ENCODE results near the gene PRR5.
A peak's percentile ranks its signal among the peaks of the same experiment; 100 is the strongest.

Gene PRR5

DNA sequence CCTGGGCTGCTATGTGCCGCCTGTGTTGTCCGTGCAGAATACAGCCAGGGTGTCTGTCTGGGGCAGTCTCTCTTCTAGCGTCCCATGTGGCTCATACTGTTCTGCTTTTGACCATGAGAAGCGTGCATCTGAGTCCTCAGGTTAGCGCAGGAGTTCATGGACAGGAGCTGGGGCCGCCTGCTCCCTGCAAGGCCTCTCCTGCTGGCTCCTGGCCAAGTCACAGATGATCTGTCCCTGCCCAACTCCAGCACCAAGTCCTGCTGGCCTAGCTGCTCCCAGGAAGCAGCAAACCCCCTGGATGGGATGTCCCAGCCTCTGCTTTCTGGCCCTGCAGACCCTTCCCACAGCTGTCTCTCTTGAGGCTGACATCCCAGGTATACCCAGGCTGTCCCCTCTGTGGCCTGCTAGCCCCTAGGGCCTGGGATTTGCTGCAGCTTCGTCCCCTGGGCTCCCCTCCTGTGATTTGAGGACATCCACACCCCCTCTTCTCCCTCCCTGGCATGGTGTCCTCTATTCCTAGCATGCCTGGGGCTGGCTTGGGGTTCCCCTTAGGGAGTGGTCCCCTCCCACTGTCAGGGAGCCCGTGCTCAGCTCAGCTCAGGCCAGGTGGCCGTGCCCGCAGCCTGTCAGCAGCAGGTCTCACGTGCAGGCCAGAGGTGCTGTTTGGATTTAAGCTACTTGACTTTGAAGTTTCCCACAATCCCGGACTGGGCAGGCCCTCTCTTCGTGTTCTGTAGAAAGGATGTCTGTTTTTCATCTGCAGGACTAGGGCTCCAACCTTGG, 17.8 kb downstream of the PRR5 start:
- no peak for DNase-seq

GRCh38 chr22:44721213-44721612, 19.2 kb downstream of the PRR5 start:
- no peak for DNase-seq

DNA sequence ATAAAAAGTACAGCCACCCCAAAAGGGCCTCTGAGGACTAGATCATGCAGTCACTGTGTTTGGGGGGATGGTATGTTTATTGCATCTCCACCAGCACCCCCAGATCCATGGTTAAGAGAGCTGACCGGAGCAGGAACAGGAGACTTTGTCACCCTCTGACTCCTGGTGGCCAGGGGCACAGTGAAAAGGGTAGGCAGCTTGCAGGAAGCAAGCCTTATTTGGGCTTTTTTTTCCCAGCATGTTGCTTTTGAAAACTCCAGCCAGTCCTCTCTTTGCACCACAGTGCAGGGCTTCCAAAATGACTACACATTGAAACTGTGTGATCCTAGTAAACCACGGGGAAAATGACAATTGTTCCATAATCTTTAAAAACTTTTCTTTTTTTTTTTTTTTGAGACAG, 20.6 kb downstream of the PRR5 start:
- no peak for DNase-seq

GRCh38 chr22:44723801-44724200, 21.8 kb downstream of the PRR5 start:
- no peak for DNase-seq

- DNase-seq = no peak
Measured at GRCh38 chr22:44724416-44724815, 22.4 kb downstream of the PRR5 start.

DNA sequence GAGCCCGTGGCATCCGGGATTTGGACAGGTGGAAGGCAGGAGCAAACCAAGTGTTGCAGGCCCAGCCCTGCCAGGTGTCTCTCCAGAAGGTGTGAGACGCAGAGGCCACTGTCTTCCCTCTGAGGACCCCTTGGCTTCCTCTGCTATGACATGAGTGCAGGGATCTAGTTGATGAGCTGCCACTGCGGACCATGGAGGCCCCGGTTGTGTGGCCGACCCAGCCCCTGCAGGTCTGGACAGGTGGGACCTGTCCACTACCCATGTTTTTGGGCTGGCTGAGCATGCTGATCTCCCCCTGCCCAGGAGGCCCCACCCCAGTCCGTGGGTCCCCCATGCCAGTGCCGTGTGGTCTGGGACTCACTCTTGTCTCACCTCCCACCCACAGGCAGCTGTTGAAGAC, 22.9 kb downstream of the PRR5 start:
- DNase-seq = no peak

- DNase-seq = no peak
Measured at GRCh38 chr22:44726439-44726838, 24.4 kb downstream of the PRR5 start.

DNA sequence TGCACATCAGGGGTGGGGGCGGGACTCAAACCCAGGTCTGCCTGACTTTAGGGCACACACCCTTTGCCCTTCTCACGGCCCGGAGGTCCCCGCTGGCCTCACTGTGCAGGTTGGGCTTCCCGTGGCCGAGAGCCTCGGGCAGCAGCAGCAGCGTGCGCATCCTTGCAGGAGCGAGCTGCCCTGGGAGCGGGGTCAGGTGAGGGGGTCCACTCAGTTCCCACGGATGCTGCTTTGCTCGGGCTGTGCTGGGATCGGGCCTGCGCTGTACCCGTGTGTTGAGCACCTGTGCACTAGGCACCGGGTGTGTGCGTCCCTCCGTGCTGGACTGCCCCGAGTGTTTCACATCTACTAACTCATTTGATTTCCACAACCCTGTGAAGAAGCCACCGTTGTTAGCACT, 25.1 kb downstream of the PRR5 start:
- no peak for DNase-seq

DNA sequence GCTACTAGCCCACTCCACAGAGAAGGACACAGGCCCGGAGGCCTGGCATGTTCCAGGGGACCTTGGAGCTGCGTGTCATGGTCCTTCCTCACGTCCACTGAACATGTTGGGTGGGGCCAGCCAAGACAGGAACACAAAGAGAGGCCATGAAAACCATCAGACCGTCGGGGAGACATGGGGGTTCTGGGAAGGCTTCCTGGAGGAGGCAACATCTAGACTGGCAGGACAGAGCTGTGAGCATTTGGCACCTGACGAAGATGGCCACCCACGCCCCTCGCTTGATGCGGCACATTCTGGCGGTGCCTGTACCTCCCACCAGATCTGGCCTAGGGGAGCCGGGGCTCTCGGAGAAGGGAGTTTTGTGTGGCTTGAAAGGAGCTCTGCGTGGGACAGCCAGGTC, 25.7 kb downstream of the PRR5 start:
- no peak for DNase-seq

DNA sequence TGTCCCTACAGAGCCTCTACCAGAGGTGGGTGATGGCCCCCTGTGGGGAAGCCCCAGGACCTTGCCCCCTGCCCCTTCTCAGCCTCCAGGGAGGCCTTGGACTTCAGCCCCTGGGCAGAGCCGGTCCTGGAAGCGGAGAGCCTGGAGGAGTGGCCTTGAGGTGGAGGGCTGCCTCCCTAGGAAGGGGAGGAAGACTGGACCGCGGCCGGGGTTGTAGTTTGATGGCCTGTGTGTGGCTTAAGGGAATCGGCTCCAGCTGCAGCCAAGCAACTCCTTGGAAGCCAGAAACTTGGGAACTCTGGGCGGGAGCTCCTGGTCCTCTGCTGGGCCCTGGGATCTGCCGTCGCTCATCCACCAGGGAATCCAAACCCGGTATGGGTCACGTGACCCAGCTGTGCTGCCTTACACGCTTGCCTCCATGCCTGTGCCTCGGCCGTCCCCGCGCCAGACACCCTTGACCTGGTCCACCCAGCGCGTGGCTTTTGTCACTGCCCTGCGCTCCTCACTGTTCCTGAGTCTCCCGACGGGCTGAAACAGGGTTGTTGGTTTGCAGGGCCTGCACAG, 26.8 kb downstream of the PRR5 start:
- DNase-seq = no peak

DNA sequence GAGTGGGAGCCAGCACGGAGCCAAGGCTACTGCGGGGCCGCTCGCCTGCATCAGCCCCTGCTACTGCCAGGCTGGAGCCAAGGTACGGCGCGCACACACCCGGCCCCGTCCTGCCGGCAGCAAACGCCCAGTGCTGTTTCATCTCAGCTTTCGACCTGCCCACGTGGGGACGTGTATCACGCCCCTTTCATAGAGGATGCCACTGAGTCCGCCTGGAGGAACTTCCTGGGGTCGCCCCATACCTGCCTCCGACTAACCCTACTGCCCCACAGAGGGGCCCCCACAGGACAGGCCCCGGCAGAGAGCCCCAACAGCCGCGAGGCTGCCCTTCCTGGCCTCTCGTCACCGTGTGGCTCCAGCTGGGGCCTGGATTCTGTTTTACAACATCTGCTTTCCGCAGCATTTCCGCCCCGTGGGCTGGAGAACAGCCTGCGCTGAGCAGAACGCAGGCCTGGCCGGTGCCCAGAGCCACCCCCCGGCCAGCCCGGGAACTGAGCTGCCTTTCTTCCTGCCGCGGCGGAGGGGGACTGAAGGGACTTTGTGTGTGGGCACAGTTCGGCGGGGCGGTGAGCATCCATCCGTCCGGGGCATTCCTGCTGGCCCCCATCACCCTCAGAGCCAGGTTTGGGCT, 27.5 kb downstream of the PRR5 start:
- no peak for DNase-seq

GRCh38 chr22:44730022-44730393, 28.0 kb downstream of the PRR5 start:
- DNase-seq = no peak

DNA sequence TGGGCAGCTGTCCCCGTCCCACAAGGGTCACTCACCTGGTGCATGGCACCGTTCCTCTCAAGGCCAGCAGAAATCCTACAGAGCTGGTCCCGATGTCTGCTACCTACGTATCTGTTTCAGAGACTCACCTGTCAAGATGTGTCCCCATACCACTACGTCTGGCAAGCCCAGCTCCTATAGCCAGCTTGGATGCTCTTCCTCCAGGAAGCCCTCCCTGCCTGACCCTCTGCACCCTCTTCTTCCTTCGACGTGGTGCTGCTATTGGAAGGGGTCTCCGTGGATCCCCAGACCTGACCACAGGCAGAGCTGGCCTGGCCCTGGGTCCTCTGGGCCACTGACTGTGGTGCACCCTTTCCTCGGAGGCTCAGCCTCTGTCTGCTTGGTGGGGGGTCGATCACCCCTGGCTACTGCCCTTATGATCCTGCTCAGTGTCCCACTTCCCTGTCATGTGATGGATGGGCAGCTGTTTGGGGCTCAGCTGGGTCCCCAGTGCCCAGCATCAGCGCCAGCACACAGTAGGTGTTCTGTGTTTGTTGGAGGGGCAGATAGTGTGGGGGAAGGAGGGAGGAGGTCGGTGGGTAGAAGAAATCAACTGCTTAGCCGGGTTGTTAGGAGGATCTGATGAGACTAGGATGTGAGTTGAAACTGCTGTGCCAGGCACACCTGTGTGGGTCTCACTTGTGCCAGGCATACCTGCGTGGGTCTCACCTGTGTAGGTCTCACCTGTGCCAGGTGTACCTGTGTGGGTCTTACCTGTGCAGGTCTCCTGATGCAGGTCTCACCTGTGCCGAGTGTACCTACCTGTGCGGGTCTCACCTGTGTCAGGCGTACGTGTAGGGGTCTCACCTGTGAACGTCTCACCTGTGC, 28.7 kb downstream of the PRR5 start:
- no peak for DNase-seq

DNA sequence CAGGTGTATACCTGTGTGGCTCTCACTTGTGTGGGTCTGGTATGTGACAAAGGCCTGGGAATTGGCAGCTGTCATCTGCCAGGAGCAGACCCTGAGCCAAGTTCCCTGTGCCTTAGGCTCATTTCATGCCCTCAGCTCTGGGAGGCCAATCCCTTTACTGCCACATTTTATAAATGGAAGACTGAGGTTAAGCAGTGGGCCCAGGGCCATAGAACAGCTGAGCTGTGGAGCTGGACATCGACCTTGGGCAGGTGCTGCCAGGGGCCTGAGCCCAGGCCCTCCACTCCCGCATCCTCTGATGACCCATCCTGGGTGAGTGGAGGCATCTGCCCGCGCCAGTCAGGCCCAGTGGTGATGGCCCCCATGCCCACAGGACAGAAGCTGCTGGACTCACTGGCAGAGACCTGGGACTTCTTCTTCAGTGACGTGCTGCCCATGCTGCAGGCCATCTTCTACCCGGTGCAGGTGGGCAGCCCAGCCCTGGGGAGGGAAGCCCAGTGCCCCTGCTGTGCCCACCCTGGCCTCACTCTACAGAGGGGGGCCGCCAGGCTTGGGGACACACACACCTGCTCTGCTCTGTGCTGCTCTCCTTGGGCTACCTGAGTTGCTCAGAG, 29.5 kb downstream of the PRR5 start:
- DNase-seq = no peak

GRCh38 chr22:44732017-44732561, 30.1 kb downstream of the PRR5 start:
- no peak for DNase-seq

- no peak for DNase-seq
Measured at GRCh38 chr22:44732661-44733060, 30.7 kb downstream of the PRR5 start.

DNA sequence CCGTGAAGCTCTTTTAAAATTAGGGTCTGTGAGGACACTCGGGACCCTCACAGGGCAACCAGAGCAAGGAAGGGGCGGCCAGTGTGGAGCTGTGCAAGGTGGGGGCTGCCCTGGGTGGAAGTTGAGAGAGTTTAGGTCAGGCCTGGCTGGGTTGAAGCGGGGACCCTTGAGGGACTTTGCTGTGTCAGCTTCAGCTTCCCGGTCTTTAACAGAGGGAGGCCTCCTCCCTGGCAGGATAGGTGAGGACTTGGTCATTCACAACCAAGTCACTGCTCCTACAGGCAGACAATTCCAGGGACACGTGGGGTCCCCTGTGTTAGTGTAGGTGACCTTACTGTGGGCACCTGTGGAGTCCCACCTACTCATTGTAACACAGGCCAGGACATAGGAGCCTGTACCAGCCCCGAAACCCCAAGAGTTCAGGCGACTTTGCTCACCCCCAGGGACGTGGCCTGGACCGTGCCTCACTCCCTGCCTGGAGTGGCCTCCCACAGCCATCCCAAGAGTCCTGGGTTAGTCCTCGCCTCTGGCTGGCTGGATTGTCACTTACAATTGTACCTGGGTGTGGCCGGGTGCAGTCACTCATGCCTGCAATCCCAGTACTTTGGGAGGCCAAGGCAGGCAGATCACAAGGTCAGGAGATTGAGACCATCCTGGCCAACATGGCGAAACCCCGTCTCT, 31.6 kb downstream of the PRR5 start:
- no peak for DNase-seq

- no peak for DNase-seq
Measured at GRCh38 chr22:44734278-44734677, 32.3 kb downstream of the PRR5 start.

- no peak for DNase-seq
Measured at GRCh38 chr22:44734801-44735517, 33.0 kb downstream of the PRR5 start.

- DNase-seq = peak; percentile 85
Measured at GRCh38 chr22:44735518-44736428, 33.8 kb downstream of the PRR5 start.

Measured in activated T-cell treated with anti-CD3 and anti-CD28 coated beads for 4 hours (primary cell).